GM18868 (cell line): ENCODE results near the gene TYMP.
"Not testable (repeated sequence)": the region's sequence is repeated elsewhere in the genome, so short reads cannot be mapped to it uniquely, and the experiment has no call there.

Experiments
- ATAC-seq: cut with Tn5 transposase; IDR thresholded peaks from one replicate; pipeline ENCODE4 v1.9.1; 2021; ENCODE audit warnings: mild to moderate bottlenecking, moderate library complexity; ENCODE audit not compliant: unreplicated experiment

TYMP gene

GRCh38 chr22:50525104-50525857 is 4.5 kb downstream of the TYMP start, which contains the start of gene SCO2:
TSS of gene SCO2 (minus strand) at chr22:50525598. CDS start at chr22:50524411, 1,187 bp downstream.
- peak; percentile 45 for ATAC-seq

GRCh38 chr22:50524676-50525103 is 5.1 kb downstream of the TYMP start:
- ATAC-seq, result no peak

DNA sequence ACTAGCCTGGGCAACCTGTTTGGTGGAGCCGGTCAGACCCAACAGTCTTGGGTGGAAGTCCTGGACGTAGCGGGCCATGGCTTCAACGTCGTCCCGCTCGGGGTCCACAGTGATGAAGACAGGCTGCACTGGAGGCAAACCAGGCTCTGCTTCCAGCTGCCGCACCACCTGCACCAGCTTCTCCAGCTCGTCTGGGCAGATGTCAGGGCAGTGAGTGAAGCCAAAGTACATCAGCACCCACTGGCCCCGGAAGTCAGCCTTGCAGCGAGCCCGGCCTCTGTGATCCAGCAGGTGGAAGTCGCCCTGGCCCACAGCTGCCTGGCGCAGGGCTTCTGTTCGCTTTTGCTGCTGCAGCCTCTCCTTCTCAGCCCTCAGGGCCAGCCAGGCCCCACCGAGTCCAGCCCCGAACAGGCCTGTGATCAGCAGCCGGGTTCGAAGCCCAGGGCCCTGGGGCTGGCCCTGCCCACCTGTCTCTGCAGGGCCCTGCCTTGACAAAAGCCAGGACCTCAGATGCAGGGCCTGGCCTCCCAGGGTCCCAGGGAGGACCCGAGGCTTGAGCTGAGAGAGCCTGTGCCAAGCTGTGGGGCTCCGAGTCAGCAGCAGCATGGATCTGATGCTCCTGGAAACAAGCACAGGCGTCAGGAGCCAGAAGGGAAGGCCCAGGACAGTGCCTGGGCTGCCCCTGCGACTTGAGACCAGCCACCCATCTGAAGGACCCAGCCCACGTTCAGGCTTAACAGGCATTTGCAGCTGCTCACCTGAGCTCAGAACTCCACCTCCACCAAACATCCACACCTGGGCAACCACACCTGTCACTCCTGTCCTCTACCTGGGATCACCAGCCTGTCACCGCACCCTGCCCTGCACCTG is 5.8 kb downstream of the TYMP start:
- no peak for ATAC-seq

DNA sequence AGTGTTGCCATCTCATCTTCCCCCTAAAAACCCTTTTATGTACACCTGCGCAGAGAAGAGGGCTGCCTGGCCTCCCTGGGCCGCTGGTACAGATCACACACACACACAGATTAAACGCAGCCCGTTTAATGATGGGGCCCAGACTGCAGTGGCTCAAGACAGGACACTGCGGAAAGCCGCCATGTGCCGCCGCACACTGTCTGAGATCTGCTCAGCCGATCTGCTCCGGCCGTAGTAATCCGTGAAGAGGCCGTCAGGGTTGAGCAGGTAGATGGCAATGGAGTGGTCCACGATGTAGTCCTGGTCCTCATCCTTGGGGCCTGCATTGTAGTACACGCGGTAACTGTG is 6.4 kb downstream of the TYMP start:
- no peak for ATAC-seq

GRCh38 chr22:50522806-50523438 is 6.9 kb downstream of the TYMP start:
- ATAC-seq, result no peak

GRCh38 chr22:50522208-50522805 is 7.5 kb downstream of the TYMP start:
- ATAC-seq, result no peak

GRCh38 chr22:50521710-50522109 is 8.1 kb downstream of the TYMP start:
- no peak for ATAC-seq

GRCh38 chr22:50520826-50521453 is 8.9 kb downstream of the TYMP start:
- ATAC-seq, result no peak

DNA sequence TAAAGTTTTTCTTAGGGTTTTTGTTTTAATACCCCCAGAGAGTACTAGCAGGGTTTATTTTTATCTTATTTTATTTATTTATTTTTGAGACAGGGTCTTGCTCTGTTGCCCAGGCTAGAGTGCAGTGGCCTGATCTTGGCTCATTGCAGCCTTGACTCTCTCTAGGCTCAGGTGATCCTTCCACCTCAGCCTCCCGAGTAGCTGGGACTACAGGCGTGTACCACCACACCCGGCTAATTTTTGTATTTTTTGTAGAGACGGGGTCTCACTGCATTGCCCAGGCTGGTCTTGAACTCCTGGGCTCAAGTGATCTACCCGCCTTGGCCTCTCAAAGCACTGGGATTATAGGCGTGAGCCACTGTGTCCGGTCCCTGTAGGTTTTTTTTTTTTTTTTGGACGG is 9.6 kb downstream of the TYMP start:
- ATAC-seq, result not testable (repeated sequence)

DNA sequence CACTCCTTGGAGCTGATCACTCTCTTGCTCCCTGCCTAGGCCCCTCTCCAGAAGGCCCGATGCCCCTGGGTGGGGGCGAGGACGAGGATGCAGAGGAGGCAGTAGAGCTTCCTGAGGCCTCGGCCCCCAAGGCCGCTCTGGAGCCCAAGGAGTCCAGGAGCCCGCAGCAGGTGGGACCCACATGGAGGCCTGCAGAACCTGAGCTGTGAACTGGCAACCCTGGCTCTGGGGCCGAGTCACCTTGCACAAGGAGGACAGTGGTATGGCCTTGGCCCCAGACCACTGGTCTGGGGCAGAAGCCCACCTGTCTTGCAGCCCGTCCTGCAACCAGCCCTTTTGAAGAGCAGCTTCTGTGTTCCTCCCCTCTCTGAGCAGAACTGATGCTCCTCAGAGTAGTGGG is 10.7 kb downstream of the TYMP start:
- no peak for ATAC-seq

DNA sequence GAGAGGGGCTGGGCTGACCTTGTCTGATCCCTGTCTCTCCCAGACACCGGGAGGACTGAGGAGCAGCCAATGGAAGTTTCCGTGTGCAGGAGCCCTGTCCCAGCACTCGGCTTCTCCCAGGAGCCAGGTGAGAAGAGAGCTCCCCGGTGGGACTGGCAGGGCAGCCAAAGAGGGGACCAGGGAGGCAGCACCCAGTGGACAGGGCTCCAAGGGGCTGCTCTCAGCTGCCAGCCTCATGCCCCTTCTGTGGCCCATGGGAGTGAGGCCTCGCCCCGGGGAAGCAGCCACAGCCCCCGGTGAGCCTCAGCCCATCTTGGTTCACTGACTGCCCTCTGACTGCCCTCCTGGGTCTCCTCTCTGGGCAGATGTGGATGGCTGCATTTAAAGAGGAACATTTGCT is 11.2 kb downstream of the TYMP start:
- ATAC-seq, result no peak

- ATAC-seq, result no peak
These were observed 12.1 kb downstream of the TYMP start for GRCh38 chr22:50517495-50518260.

- no peak for ATAC-seq
These were observed 12.9 kb downstream of the TYMP start for GRCh38 chr22:50516891-50517290.

DNA sequence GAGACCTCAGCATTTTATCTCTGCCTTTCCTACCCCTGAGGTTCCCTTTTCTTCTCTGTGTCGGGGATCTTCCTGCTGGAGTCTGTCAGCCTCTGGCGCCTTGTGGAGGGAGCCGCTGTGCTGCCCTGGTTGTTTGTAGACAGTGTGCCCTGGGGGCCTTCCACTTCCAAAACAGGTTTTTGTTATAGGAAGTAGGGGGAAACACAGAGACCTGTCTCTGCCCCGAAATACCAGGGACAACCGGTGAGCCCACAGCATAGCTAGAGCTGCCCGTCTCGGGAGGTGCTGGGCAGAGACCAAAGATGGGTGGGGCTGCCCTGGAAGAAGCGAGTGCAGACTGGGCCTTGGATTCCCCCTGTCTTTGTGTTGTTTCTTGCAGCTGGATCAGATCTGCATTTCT is 13.7 kb downstream of the TYMP start:
- no peak for ATAC-seq

DNA sequence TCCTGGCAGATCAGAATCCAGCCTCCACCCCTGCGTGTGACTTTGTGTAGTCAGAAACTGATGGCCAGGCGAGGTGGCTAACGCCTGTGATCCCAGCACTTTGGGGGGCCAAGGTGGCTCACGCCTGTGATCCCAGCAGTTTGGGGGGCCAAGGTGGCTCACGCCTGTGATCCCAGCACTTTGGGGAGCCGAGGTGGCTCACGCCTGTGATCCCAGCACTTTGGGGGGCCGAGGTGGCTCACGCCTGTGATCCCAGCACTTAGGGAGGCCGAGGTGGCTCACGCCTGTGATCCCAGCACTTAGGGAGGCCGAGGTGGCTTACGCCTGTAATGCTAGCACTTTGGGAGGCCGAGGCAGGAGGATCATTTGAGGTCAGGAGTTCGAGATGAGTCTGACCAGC is 16.6 kb downstream of the TYMP start:
- ATAC-seq, result no peak

DNA sequence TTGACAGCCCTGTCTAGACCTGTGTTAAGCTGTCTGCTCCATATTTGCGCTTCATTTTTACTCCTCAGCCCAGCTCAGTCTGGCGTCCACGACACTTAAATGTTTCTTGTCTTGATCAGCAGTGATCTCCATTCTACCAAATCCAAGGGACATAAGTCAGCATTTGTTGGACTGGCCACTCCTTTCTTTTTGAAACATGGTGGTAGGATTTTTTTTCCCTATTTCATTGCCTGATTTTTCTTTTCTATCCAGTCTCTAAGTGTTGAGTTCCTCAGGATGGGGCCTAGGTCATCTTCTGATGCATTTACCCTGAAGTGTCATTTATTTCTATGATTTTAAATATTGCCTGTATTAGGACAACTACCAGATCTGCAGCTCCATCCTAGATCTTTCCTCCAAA is 20.9 kb downstream of the TYMP start:
- ATAC-seq, result no peak

- peak; percentile 61 for ATAC-seq
These were observed 21.6 kb downstream of the TYMP start, which contains the start of gene NCAPH2 for GRCh38 chr22:50507991-50508884. TSS of gene NCAPH2 (plus strand) at chr22:50508224. CDS start at chr22:50508338, 114 bp downstream.

- peak; percentile 67 for ATAC-seq
These were observed 22.3 kb downstream of the TYMP start, which contains the start of gene LMF2 for GRCh38 chr22:50507421-50507990. TSS of gene LMF2 (minus strand) at chr22:50507702. CDS start at chr22:50507675, 27 bp downstream.
